Peyer's patch (tissue), 4 donors: ENCODE results near the gene TRPV4. TPM values are rescaled to one million over a fixed set of nuclear protein-coding genes. Genes with fewer than 3 reads are reported as not detected.

Experiments
- DNase-seq, 3 donors: peaks; one replicate each; pipeline ENCODE4 v3.0.0-alpha.2; 2017 to 2019
- H3K27ac ChIP-seq, 4 donors: fragments of 200-600 bp; sonication (generic); one replicate each; pipeline ENCODE4 v1.5.1; 2016 to 2019
- H3K27me3 ChIP-seq, 2 donors: fragments of 200-600 bp; sonication (generic); one replicate each; pipeline ENCODE4 v1.5.1; 2019
- H3K36me3 ChIP-seq, 3 donors: fragments of 200-600 bp; sonication (generic); one replicate each; pipeline ENCODE4 v1.5.1; 2016 to 2019
- H3K4me1 ChIP-seq, 4 donors: fragments of 200-600 bp; sonication (generic); one replicate each; pipeline ENCODE4 v1.5.1; 2016 to 2019
- H3K4me3 ChIP-seq, 4 donors: fragments of 200-600 bp; sonication (generic); 1 replicate in 3 of 4; 2 replicates in 1 of 4; pipeline ENCODE4 v1.5.1; 2016 to 2019; ENCODE audit warnings: mild to moderate bottlenecking in 1 of 4
- H3K9me3 ChIP-seq, 4 donors: fragments of 200-600 bp; sonication (generic); one replicate each; pipeline ENCODE4 v1.5.1; 2016 to 2019; ENCODE audit warnings: mild to moderate bottlenecking in 1 of 4
- POLR2A ChIP-seq, 2 donors: fragments of 450-650 bp; IDR thresholded peaks; one replicate each; pipeline ENCODE4 v1.5.1; 2017; ENCODE audit warnings: antibody characterized with exemption in 2 of 2, mild to moderate bottlenecking in 2 of 2, moderate library complexity in 2 of 2
- total RNA-seq, 4 donors: library from RNA; depleted of rRNA; stranded (reverse); fragments of >200 nt; gene quantifications; one replicate each; pipeline ENCODE4 v1.1.0, GENCODE V29; 2016
- TF ChIP-seq, protein P1 (sequence below), 6 experiments: fragments of 450-650 bp in 4 of 6; fragments of 200-600 bp in 2 of 6; sonication (generic) in 1 of 6; IDR thresholded peaks; one replicate each; pipeline ENCODE4 v1.5.1; 2017 to 2019; ENCODE audit warnings: antibody characterized with exemption in 6 of 6, mild to moderate bottlenecking in 3 of 6, moderate library complexity in 1 of 6

TRPV4 gene
- total RNA-seq, 4 donors from 2014 or later: 0.27 to 0.57 TPM; not detected in 2

DNA sequence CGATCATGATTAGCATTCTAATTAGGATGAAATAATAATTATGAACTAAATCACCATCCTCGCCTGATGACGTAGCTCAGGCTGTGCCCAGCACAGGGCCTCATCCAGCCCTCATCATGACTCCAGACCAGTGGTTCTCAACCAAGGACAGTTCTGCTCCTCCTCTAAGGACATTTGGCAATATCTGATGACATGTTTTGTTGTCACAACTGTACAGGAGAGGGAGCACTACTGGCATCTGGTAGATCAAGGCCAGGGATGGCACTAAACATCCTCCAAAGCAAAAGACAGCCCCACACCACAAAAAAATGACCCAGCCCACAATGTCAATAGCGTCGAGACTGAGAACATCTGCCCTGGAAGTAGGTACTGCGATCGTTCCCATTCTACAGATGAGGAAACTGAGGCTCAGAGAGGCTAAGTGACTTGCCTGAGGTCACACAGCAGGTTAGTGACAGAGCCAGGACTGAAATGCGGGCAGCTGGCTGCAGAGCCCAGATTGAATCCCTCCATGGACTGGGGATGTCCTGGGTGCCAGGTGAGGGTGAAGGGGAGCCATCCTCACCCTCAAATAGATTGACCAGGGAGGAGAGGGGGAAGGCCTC, 15.5 kb downstream of the TRPV4 start:
- Histone ChIP-seq H3K4me1 (no peaks in the 10 kb centered on the region), H3K36me3 (no peaks in the 10 kb centered on the region), H3K4me3 (no peak overlapping the region), H3K27ac (no peak overlapping the region), H3K27me3 (no peaks in the 10 kb centered on the region), H3K9me3 (no peaks in the 10 kb centered on the region)
- TF ChIP-seq POLR2A (IDR thresholded peaks at IDR 0.05): no peak
- TF ChIP-seq, protein P1, sequence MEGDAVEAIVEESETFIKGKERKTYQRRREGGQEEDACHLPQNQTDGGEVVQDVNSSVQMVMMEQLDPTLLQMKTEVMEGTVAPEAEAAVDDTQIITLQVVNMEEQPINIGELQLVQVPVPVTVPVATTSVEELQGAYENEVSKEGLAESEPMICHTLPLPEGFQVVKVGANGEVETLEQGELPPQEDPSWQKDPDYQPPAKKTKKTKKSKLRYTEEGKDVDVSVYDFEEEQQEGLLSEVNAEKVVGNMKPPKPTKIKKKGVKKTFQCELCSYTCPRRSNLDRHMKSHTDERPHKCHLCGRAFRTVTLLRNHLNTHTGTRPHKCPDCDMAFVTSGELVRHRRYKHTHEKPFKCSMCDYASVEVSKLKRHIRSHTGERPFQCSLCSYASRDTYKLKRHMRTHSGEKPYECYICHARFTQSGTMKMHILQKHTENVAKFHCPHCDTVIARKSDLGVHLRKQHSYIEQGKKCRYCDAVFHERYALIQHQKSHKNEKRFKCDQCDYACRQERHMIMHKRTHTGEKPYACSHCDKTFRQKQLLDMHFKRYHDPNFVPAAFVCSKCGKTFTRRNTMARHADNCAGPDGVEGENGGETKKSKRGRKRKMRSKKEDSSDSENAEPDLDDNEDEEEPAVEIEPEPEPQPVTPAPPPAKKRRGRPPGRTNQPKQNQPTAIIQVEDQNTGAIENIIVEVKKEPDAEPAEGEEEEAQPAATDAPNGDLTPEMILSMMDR (IDR thresholded peaks at IDR 0.05): no peak
- DNase-seq: no peak

DNA sequence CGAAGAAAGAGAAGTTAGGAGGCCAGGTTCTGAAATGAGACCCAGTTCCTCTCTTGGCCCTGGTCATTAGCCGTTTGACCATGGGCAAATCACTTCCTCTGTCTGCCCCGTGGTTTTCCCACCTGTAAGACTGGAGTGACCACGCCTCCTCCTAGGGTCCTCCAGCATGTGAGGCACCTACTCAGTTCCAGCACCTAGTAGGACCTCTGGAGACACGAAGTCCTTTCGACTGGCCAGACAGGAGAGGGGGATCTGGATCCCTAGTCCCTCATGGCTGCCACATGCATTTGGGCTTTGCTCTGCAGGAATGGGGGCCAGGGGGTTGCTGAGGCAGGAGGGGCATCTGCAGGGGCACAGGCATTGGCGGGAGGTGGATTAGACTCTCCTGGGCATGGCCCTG, 16.3 kb downstream of the TRPV4 start:
- Histone ChIP-seq H3K4me1 (no peaks in the 10 kb centered on the region), H3K9me3 (no peaks in the 10 kb centered on the region), H3K27me3 (no peaks in the 10 kb centered on the region), H3K27ac (no peak overlapping the region), H3K4me3 (no peak overlapping the region), H3K36me3 (no peaks in the 10 kb centered on the region)
- no peak for DNase-seq
- TF ChIP-seq, protein P1 (IDR thresholded peaks at IDR 0.05): no peak

DNA sequence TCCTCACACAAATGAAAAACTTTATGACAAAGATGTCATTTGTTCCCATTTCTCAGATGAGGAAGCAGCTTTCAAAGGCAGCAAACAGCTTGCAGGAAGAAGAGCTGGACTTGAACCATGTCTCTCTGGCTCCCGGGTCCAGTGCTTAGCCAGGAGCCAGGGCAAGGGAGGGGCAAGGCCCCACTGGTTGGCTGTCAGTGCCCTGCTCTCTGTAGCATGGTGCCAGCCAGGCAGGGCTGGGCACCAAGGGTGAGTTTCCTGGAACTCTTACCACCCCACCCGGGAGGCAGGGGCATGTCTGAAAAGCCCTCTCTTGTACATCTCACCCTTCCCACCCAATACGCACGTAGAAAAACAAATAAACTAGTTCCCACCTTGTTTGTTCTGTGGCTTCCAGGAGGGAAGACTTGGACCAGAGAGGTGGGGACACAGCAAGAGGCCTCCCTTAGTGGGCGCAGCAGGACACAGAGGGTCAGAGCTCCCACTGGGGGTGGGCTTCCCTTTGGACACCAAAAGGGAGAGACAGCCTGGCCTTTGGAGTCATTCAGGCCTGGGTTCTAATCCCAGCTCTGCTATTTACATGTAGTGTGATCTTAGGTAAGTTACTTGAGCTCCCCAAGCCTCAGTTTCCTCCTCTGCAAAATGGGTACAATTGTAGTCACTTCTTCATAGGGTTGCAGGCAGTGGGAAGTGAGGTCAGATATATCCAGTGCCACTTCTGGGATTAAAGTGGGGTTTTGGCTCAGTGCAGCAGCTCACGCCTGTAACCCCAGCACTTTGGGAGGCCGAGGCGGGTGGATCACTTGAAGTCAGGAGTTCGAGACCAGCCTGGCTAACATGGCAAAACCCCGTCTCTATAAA, 17.2 kb downstream of the TRPV4 start:
- TF ChIP-seq, protein P1 (IDR thresholded peaks at IDR 0.05): no peak
- TF ChIP-seq POLR2A (IDR thresholded peaks at IDR 0.05): no peak
- Histone ChIP-seq H3K27ac (no peak overlapping the region), H3K36me3 (no peaks in the 10 kb centered on the region), H3K4me3 (no peak overlapping the region), H3K4me1 (no peaks in the 10 kb centered on the region), H3K27me3 (no peaks in the 10 kb centered on the region), H3K9me3 (no peaks in the 10 kb centered on the region)
- DNase-seq: no peak

DNA sequence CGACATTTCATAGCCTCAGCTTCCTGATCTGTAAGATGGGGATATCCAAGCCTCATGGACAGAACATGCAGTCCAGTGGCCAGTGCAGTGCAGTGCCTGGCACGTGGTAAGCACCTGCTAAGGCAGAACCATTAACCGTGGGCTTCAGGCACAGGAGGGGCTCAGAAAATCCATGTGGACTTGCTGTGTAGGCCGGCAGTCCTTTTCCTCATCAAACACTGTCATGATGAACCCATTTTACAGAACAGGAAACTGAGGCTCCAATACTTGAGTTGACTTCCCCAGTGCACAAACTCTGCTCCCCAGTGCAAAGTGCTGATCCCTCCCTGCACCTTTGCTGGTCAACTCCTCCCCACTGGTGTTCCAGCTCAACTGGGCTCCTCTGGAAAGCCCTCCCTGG, 18.0 kb downstream of the TRPV4 start:
- TF ChIP-seq POLR2A (IDR thresholded peaks at IDR 0.05): no peak
- TF ChIP-seq, protein P1 (IDR thresholded peaks at IDR 0.05): no peak
- H3K9me3 ChIP-seq: no peaks in the 10 kb centered on the region
- no peaks in the 10 kb centered on the region for H3K4me1 ChIP-seq
- H3K27me3 ChIP-seq: no peaks in the 10 kb centered on the region
- no peak overlapping the region for H3K4me3 ChIP-seq
- DNase-seq: no peak
- H3K27ac ChIP-seq: no peak overlapping the region
- H3K36me3 ChIP-seq: no peaks in the 10 kb centered on the region

DNA sequence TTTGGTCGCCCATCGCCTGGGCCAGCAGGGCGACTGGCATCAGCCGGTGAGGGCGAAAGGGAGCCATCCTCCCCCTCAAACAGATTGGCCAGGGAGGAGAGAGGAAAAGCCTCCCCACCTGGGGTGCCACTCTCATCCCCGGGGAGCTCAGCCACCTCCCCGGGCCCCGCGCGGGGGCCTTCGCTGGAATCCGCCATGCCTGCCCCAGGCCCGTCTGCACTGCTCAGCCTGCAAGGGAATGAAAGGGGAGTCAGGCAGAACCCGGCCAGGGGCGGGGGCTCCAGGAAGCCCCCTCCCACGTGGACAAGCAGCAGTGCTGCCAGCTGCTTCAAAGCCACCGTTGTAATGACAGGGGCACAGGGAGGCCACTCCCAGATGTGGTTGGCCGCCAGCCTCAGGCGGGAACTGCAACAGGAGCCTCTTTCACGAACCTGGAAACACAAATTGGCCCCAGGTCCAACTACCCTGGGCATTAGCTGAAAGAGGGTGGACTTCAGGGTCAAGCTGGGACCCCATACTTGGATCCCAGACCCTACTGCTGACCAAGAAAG, 18.5 kb downstream of the TRPV4 start:
- Histone ChIP-seq H3K9me3 (no peaks in the 10 kb centered on the region), H3K27me3 (no peaks in the 10 kb centered on the region), H3K4me3 (no peak overlapping the region), H3K36me3 (no peaks in the 10 kb centered on the region), H3K4me1 (no peaks in the 10 kb centered on the region), H3K27ac (no peak overlapping the region)
- TF ChIP-seq, protein P1 (IDR thresholded peaks at IDR 0.05): no peak
- TF ChIP-seq POLR2A (IDR thresholded peaks at IDR 0.05): no peak
- no peak for DNase-seq
